ENCODE measurements around the gene ST6GALNAC4. TPM values are rescaled to one million over a fixed set of nuclear protein-coding genes. Genes with fewer than 3 reads are reported as not detected.

Gene ST6GALNAC4
- total RNA-seq, 1 experiment from 2014 or later: 7.4 TPM

DNA sequence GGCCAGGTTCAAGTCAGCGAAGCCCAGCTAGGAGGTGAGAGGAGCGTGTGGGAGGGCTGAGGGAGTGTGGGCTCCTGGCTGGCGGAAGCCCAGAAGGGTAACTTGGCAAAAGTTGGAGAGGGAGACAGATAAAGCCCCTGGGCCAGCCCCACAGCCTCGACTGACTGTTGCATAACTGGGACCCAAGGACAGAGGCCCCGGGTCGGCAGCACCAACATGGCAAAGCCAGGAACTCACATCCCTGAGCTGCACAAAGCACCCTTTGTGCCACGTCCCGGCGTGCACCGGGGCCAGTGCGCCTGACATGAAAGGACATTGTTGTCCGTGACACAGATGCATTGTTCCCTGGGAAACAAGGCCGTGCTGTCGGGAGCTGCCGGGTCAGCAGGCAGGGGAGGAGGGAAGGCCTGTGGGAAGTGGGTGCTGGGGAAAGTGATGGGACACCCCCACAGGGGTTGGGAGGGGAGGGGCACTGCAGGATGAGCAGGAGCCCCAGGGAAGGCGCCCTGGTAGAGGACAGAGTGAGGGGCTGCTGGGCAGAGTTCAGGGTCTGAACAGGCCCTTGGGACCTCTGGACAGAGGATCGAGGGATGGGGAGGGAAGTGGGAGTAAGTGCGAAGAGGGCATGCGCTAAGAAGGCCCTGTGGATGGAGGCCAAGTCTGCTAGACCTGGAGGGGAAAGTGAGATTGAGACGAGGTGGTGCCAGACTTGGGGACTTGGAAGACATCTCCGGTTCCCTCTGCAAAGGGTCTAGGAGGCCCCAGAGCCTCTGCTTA is 33.9 kb upstream of the ST6GALNAC4 start:
- peak; percentile 99 for DNase-seq (ENCODE audit: low read depth, low spot score)
- in situ Hi-C loops (cut with HindIII; ENCODE audit: low pct_unique_long_range_greater_than_20kb, low sequenced_read_pairs): no loop called here

DNA sequence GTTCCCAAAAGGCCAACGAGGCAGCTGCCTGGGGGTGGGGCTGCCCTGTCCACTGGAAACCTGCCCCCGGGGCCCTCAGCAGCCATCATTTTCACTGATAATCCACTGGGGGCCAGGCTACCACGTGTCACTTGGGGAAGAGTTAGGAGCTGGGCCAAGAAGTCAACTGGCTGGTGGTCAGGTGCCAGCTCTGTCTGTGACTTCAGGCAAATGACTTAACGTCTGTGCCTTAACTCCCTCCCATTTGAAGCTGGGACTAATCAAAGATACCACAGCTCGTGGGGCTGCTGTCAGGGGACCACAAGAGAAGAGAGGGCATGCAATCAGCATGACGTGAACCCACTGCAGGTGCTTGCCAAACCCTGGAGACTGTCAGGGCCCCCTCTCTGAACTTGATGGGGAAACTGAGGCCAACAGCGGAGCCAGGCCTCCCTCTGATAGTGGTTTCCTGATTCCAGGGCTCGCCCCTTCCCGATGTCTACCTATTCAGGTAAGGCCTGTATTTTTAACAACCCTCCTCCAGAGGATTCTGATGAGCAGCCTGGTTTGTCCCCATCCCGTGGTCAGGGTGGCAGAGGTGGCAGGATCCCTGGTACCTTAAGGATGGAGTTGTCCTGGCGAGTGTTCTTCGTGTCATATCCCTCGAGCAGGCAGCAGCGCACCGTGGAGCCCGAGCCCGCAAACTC is 33.1 kb upstream of the ST6GALNAC4 start:
- DNase-seq (ENCODE audit: low read depth, low spot score): peak; percentile 73
- in situ Hi-C loops (cut with HindIII; ENCODE audit: low pct_unique_long_range_greater_than_20kb, low sequenced_read_pairs): no loop called here

DNA sequence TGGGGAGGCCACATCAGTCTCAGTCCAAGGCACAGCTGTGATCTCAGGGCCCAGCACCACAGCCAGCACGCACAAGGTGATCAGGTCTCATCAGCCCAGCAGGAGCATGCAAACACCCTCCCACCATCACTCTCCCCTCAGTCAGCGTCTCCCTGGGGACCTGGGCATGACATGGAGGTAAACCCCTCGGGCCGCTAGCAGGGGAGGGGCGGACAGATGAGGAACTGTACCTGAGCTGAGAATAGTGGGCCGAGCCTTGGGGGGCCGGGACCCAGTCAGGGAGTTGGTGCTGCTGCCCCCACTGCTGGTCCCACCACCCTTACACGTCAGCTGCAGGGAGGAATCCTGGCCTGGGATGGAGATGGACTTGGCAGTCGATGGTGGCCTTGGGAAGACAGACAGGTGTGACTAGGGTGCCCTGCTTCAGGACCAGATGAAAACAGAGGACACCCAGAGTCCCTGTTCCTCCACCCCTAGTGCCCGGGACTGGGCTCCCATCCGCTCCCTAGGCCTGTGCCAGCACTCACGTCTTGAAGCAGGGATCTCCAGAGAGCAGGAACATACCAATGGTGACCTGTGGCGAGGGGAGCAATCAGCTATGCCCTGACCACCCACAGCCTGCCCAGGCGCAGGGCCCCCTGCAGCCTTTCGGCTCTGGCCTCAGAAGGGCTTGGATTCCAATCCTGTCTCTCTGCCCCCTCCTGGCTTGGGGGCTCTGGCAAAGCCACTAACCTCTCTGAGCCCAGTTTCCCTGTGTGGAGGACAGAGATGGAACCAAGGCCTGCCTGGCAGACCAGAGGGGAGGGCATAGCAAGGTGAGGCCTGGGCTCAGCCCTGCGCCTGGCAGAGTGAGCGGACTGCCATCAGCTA is 31.2 kb upstream of the ST6GALNAC4 start:
- DNase-seq (ENCODE audit: low read depth, low spot score): no peak
- in situ Hi-C loops (cut with HindIII; ENCODE audit: low pct_unique_long_range_greater_than_20kb, low sequenced_read_pairs): no loop called here

DNA sequence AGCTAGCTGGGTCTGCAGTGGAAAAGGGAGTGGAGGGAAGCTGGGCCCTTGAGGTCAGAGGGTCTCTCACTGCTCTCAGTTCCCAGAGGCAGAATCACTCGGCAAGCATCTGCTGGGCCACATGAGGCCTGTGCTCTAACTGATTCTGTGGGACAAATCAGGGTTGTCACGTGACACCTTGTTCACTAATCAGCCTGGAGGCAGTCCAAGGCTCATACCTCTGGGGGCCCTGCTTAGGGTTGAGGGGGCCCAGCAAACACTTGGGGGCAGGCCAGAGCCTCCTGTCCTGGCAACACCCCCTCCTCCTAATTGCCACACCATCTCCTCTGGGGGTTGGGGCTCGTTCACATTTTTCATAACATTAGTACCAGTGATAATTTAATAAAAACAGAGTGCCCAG is 29.9 kb upstream of the ST6GALNAC4 start:
- no peak for DNase-seq (ENCODE audit: low read depth, low spot score)
- in situ Hi-C loops (cut with HindIII; ENCODE audit: low pct_unique_long_range_greater_than_20kb, low sequenced_read_pairs): no loop called here

DNA sequence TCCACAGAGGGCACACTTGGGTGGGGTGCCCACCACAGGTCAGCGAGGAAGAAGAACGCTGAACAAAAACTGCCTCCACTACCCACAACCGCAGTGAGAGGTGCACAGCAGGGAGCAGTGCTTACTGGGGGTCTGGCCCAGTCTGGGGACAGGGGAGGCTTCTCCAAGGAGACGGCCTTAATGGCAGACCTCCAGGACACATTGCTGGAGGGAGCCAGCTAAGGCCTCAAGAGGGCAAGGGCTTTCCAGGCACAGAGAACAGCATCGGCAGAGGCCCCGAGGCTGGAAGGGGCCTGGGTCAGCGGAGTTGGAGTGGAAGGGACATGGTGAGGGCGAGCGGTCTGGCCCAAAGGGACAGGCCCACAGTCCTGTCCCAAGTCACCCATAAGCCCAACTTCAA is 29.1 kb upstream of the ST6GALNAC4 start:
- in situ Hi-C loops (cut with HindIII; ENCODE audit: low pct_unique_long_range_greater_than_20kb, low sequenced_read_pairs): no loop called here
- no peak for DNase-seq (ENCODE audit: low read depth, low spot score)

DNA sequence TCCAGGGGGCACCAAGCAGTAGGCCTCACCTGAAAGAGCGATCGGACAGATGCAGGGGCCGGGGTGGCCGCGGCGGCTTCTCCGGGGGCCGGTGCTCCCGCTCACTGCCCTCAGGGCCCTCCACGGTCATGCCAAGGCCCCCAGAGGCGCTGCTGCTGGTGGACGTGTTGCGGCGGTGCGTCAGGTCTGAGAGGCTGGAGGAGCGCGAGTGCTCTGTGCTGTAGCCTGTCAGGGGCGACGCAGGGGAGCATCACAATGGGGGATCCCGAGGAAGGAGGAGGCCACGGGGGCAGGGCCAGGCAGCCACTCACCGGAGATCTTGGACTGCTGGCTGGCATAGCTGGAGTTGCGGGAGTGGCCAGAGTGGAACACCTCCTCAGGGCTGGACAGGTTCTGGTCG is 28.5 kb upstream of the ST6GALNAC4 start:
- in situ Hi-C loops (cut with HindIII; ENCODE audit: low pct_unique_long_range_greater_than_20kb, low sequenced_read_pairs): no loop called here
- no peak for DNase-seq (ENCODE audit: low read depth, low spot score)

DNA sequence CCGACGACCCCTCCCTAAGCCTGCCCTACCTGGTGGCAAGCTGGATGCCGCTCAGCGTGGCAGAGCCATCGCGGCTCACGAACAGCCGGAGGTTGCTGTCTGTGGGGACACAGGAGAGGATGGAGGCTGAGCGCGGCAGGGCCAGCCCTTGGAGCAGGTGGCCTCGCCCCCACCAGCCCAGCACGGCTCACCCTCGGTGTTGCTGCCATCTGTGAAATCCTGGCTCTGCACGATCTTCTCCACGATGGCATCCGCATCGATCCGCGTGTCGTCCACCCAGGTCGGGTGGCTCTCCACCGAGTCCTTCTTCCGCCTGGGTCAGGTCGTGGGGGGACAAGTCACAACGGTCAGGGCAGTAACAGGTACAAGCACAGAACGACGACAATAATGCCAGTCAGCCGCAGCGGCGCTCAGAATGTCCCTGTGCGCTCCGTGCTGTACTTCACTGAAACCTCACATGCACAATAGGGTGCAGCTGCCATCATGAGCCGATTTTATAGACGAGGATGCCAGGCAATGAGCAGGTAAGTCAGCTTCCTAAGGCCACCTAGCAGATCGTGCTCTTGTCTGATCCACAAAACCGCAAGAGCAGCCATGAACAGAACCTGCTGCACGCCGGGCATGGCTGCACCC is 27.9 kb upstream of the ST6GALNAC4 start:
- DNase-seq (ENCODE audit: low read depth, low spot score): no peak
- in situ Hi-C loops (cut with HindIII; ENCODE audit: low pct_unique_long_range_greater_than_20kb, low sequenced_read_pairs): no loop called here

DNA sequence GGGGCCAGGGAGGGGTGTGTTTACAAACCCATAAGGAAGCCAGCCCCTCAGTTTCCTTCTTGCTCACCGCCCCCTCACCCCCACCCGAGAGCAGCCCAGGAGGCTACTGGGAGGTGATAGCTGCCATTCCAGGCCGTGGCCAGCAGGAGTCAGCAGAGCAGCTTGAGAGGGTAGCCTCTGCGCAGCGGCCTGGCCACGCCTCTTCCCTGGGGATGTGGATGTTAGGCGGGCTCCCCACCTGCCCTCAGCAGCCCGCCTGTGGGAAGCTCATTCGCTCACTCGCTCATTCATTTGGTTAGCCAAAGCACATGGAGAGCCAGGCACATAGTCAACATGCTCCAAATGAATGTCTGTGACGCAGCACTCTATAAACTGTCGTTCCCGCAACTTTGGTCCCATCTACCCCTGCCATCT is 26.9 kb upstream of the ST6GALNAC4 start:
- in situ Hi-C loops (cut with HindIII; ENCODE audit: low pct_unique_long_range_greater_than_20kb, low sequenced_read_pairs): no loop called here
- peak; percentile 88 for DNase-seq (ENCODE audit: low read depth, low spot score)

DNA sequence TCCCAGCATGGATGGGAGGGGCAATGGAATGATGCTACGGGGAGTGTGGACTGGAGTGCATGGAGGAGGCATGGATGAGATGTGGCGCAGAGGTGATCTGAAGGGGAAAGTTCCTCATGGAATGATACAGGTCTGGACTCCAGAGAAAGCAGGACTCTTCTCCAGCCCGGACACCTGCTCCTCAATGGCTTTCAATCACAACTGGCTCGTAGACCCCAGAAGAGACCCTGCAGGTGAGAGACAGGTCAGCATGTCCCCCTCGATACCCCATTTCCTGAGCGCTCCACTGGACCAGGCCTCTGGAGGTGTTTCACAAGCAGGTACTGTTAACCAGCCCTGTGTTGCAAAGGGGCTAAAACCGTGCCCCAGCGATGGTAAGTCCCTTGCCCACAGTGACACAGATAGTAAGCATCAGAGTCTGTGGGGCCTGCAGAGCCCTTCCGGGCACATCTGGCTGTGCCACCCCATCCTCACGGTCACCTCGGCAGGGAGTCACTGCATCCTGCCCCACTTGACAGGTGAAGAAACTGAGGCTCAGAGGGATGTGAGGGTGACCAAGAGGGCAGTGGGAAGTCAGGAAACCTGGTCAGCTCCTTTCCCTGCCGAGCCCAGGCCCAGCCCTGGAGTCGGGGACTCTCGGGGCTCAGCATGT is 26.3 kb upstream of the ST6GALNAC4 start:
- in situ Hi-C loops (cut with HindIII; ENCODE audit: low pct_unique_long_range_greater_than_20kb, low sequenced_read_pairs): no loop called here
- DNase-seq (ENCODE audit: low read depth, low spot score): no peak

DNA sequence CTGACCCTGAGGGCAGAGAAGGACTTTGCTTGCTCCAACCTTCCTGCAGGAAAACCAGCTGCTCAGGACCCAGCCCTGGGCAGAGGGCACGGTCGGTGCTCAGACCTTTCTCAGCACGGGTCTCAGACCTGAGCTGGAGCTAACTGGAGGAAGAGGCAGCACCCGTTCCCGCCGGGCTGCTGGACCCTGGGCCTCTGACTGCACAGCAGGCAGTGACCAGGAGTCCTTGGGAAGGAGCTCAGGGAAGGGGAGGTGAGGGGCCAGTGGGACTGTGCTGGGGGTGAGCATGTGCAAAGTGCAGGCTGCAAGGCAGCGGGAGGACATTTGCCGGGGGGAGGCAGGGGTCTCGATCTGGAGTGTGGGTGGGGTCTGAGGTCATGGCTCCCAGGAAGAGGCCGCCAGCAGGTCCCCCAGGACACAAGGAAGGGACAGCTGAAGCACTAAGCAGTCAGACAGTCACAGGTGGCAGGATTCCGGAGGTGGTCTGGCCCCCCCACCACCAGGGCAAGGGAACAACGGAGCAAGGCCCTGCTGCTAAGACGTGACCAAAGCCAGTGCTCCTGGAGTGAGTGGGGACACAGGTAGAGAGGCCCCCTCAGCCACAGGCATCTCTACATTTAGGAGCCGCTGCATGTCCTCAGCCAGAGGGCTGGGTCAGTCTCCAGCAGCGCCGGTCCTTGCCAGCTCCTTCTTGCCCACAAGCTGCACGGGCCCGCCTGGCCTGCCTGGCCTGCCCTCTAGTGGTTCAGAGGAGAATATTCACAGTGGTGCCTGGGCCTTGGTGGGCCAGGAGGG is 25.6 kb upstream of the ST6GALNAC4 start:
- in situ Hi-C loops (cut with HindIII; ENCODE audit: low pct_unique_long_range_greater_than_20kb, low sequenced_read_pairs): no loop called here
- peak; percentile 65 for DNase-seq (ENCODE audit: low read depth, low spot score)

DNA sequence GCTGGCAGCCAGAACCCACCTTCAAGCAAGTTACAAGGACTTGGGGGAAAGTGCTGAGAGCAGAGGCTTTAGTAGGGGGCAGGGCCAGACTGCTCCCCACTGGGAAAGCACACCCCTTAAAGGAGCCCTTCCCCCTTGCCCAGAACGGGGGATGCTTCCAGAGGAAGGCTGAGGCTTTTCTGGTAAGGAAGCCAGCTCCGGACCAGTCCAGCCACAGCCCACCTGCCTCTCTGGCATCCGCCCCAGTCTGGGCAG is 25.0 kb upstream of the ST6GALNAC4 start:
- DNase-seq (ENCODE audit: low read depth, low spot score): no peak
- in situ Hi-C loops (cut with HindIII; ENCODE audit: low pct_unique_long_range_greater_than_20kb, low sequenced_read_pairs): no loop called here

DNA sequence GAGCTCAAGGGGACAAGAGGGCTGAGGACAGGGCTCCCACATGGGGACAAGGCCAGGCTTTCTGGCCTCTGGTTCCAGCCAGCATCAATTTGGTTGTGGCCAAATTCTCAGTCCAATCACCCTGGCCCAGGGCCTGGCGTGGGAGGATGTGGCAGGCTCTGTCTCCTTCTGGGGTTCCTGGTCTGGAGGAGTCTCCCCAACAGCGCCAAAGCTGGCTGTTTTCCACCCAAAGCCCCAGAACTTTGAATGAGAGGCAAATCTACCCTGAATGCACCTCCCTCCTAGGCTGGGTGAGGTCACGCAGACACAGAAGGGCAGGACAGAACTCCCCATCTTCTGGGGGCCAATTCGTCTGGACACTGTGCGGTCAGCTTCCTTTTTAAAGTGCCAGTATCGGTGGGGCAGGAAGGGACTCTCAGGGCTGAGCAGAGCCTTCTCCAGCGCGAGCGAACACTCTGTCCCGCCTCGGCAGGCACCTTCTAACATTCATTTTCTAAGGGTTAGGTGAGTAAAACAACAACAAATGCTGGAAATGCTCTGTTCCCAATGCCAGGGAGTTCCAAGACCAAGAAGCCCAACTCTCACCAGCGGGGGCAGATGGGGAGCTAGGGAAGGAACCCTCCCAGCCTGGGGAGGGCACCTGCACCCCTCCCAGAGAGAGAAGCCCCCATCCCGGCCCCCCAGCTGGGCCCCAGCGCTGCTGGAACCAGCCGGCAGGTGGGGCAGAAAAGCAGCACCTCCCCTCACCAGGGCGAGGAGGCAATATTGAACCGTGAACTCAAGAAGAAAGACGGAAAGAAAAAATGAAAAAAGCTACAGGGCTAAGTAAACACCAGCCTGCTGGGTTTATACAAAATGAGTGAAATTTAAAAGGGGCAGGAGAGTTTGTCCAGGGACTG is 24.5 kb upstream of the ST6GALNAC4 start:
- no peak for DNase-seq (ENCODE audit: low read depth, low spot score)
- in situ Hi-C loops (cut with HindIII; ENCODE audit: low pct_unique_long_range_greater_than_20kb, low sequenced_read_pairs): no loop called here

DNA sequence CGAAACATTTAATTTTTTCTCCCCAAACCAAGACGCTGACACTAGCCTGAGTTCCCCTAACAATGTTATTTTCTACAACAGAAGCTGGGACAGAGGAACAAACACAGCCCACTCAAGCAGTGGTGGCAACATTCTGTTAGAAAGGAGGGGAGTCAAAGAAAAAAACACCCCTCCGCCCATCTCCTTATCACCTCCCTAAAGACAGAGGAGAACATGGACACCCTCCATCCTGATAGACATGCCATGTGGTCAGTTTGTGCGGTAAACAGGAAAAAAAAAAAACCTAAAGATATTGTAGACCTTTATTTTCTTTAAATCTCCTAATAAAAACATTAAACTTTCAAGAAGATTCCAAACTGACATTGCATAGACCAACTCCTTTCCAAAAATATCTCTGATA is 23.8 kb upstream of the ST6GALNAC4 start:
- in situ Hi-C loops (cut with HindIII; ENCODE audit: low pct_unique_long_range_greater_than_20kb, low sequenced_read_pairs): no loop called here
- no peak for DNase-seq (ENCODE audit: low read depth, low spot score)

DNA sequence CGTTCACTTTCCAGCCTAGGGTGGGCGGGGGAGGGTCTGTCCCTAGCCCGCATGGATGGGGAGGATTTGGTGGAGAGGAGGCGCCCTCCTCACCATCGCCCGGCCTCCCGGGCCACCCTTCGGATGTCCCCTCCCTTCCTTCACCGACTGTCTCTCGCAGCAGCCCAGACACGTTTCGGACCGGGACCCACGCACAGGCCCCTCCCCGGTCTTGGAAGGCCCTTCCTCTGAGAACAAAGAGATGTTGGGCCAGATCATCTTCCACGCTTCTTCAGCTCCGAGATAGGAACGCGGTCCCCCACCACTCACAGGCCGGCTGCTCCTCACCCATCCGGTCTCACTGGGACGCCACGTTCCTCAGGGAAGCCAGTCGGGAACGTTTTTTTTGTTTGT is 21.5 kb upstream of the ST6GALNAC4 start:
- in situ Hi-C loops (cut with HindIII; ENCODE audit: low pct_unique_long_range_greater_than_20kb, low sequenced_read_pairs): no loop called here
- DNase-seq (ENCODE audit: low read depth, low spot score): no peak

DNA sequence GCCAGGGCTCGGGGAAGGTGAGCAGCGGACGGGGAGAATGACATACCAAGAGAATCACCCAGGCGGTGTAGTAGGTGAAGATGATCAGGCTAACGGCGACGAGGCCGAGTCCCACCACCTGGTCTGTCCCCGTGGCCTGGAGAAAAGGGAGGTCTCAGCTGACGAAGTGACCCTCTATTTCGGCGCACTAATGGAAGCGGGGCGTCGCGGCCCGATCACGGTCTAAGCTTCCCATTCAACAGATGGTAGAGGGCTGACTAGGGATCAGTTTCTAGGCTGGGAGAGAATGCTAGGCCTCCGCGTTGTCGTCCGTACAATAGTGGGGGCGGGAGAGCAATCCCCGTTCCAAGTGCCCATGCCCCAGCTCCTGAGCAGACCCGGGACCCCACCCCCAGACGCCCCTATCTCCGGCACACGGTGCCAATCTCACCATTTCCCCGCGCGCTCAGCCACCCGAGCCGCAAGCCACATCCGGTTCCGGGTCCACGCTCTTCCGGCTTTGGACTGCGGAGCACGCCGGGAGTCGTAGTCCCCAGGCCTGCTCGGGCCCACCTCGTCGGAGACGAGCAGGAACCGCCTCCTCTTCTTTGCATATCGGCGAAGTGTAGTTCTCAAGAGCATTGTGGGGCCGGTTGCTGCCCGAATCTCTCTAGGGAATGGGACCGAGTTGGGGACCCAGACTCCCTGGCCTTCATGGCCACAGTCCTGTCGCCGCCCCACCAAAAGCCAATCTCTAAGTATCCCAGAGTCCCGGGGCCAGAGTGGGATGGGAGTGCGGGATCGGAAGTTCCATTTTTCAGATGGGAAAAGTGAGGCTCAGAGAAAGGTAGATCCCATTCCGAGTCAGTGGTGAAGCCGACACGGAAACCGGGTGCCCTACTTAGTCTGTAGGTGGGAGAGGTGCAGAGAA is 20.8 kb upstream of the ST6GALNAC4 start, which contains the start of gene DPM2:
DPM2 (minus strand) TSS at position 467 of the 910 bp plus-strand sequence; CDS start at position 433, 34 bp downstream.
- DNase-seq (ENCODE audit: low read depth, low spot score): peak; percentile 88
- in situ Hi-C loops (cut with HindIII; ENCODE audit: low pct_unique_long_range_greater_than_20kb, low sequenced_read_pairs): no loop called here
